ENCODE measurements around the gene SIPA1L3.
"Not testable (repeated sequence)": the region's sequence is repeated elsewhere in the genome, so short reads cannot be mapped to it uniquely, and the experiment has no call there.

SIPA1L3 gene

GRCh38 chr19:37906869-37907734 is at the start of gene SIPA1L3:
Gene SIPA1L3, plus strand, starts transcription at chr19:37907208. Its CDS starts 174,358 bp downstream, at chr19:38081566.
- H2AFZ ChIP-seq (ENCODE audit: low read length), result no peak within 1 kb of the TSS
- H3K9me3 ChIP-seq (ENCODE audit: low read length), result no peaks in the 10 kb centered on the region
- TF ChIP-seq EZH2 (IDR thresholded peaks at IDR 0.05; ENCODE audit: borderline replicate concordance, low read length) (no peak), CTCF (IDR thresholded peaks at IDR 0.05; ENCODE audit: low read length) (no peak)
- H3K9ac ChIP-seq (ENCODE audit: low read length), result peak within 1 kb of the TSS; percentile 92
- H4K20me1 ChIP-seq (ENCODE audit: insufficient read depth, low read length), result no peaks in the 10 kb centered on the region
- 0 out of 2 replicates have a peak, but pooled peaks cover 7% of the 10 kb centered on the region for H3F3A ChIP-seq (ENCODE audit: insufficient read depth, low read length)
- H3K27ac ChIP-seq (ENCODE audit: low read depth, low read length, poor library complexity, severe bottlenecking), result peak within 1 kb of the TSS; percentile 95
- H3K36me3 ChIP-seq (ENCODE audit: insufficient read depth, low read length), result no peaks in the 10 kb centered on the region
- no peaks in the 10 kb centered on the region for H3K27me3 ChIP-seq (ENCODE audit: insufficient read depth, low read length)
- H3K4me3 ChIP-seq (ENCODE audit: low read depth, low read length, poor library complexity, severe bottlenecking), result peak within 1 kb of the TSS; percentile 98
- peaks cover 31% of the 10 kb centered on the region for H3K79me2 ChIP-seq (ENCODE audit: insufficient read depth, low read length)
- H3K9me2 ChIP-seq (ENCODE audit: low read depth, low read length), result no peaks in the 10 kb centered on the region
- peak within 1 kb of the TSS; percentile 94 for H3K4me2 ChIP-seq (ENCODE audit: low read length)
- peaks cover 74% of the 10 kb centered on the region for H3K4me1 ChIP-seq (ENCODE audit: insufficient read depth, low read length, severe bottlenecking)

- H3F3A ChIP-seq (ENCODE audit: insufficient read depth, low read length), result no peaks in the 10 kb centered on the region
- H3K9me3 ChIP-seq (ENCODE audit: low read length), result no peaks in the 10 kb centered on the region
- H3K36me3 ChIP-seq (ENCODE audit: insufficient read depth, low read length), result no peaks in the 10 kb centered on the region
- TF ChIP-seq CTCF (IDR thresholded peaks at IDR 0.05; ENCODE audit: low read length) (no peak), EZH2 (IDR thresholded peaks at IDR 0.05; ENCODE audit: borderline replicate concordance, low read length) (no peak)
- H3K27ac ChIP-seq (ENCODE audit: low read depth, low read length, poor library complexity, severe bottlenecking), result no peak overlapping the region
- no peaks in the 10 kb centered on the region for H3K9me2 ChIP-seq (ENCODE audit: low read depth, low read length)
- H3K79me2 ChIP-seq (ENCODE audit: insufficient read depth, low read length), result no peaks in the 10 kb centered on the region
- H3K9ac ChIP-seq (ENCODE audit: low read length), result no peak overlapping the region
- no peak overlapping the region for H3K4me3 ChIP-seq (ENCODE audit: low read depth, low read length, poor library complexity, severe bottlenecking)
- H3K4me1 ChIP-seq (ENCODE audit: insufficient read depth, low read length, severe bottlenecking), result no peaks in the 10 kb centered on the region
- no peaks in the 10 kb centered on the region for H3K27me3 ChIP-seq (ENCODE audit: insufficient read depth, low read length)
- no peak overlapping the region for H3K4me2 ChIP-seq (ENCODE audit: low read length)
- H4K20me1 ChIP-seq (ENCODE audit: insufficient read depth, low read length), result no peaks in the 10 kb centered on the region
- H2AFZ ChIP-seq (ENCODE audit: low read length), result no peak overlapping the region
Measured at GRCh38 chr19:37864501-37864900, 42.5 kb upstream of the SIPA1L3 start.

- H4K20me1 ChIP-seq (ENCODE audit: insufficient read depth, low read length); H3K4me3 ChIP-seq (ENCODE audit: low read depth, low read length, poor library complexity, severe bottlenecking); H3K9ac ChIP-seq (ENCODE audit: low read length); H3F3A ChIP-seq (ENCODE audit: insufficient read depth, low read length); H3K27ac ChIP-seq (ENCODE audit: low read depth, low read length, poor library complexity, severe bottlenecking); H2AFZ ChIP-seq (ENCODE audit: low read length); H3K27me3 ChIP-seq (ENCODE audit: insufficient read depth, low read length); H3K79me2 ChIP-seq (ENCODE audit: insufficient read depth, low read length); H3K9me2 ChIP-seq (ENCODE audit: low read depth, low read length); H3K36me3 ChIP-seq (ENCODE audit: insufficient read depth, low read length); H3K4me1 ChIP-seq (ENCODE audit: insufficient read depth, low read length, severe bottlenecking); H3K4me2 ChIP-seq (ENCODE audit: low read length); H3K9me3 ChIP-seq (ENCODE audit: low read length): not testable (repeated sequence)
Measured at GRCh38 chr19:37865930-37866329, 41.1 kb upstream of the SIPA1L3 start.

GRCh38 chr19:37867831-37868230 is 39.2 kb upstream of the SIPA1L3 start:
- H3K9me3 ChIP-seq (ENCODE audit: low read length), result 0 out of 2 replicates have a peak, but pooled peaks cover 2% of the 10 kb centered on the region
- no peaks in the 10 kb centered on the region for H3K9me2 ChIP-seq (ENCODE audit: low read depth, low read length)
- H3K79me2 ChIP-seq (ENCODE audit: insufficient read depth, low read length), result no peaks in the 10 kb centered on the region
- no peak for TF ChIP-seq CTCF (IDR thresholded peaks at IDR 0.05; ENCODE audit: low read length)
- no peak for TF ChIP-seq EZH2 (IDR thresholded peaks at IDR 0.05; ENCODE audit: borderline replicate concordance, low read length)
- H3K4me1 ChIP-seq (ENCODE audit: insufficient read depth, low read length, severe bottlenecking), result no peaks in the 10 kb centered on the region
- no peak overlapping the region for H2AFZ ChIP-seq (ENCODE audit: low read length)
- no peaks in the 10 kb centered on the region for H3K36me3 ChIP-seq (ENCODE audit: insufficient read depth, low read length)
- no peak overlapping the region for H3K9ac ChIP-seq (ENCODE audit: low read length)
- H3K27me3 ChIP-seq (ENCODE audit: insufficient read depth, low read length), result no peaks in the 10 kb centered on the region
- no peak overlapping the region for H3K27ac ChIP-seq (ENCODE audit: low read depth, low read length, poor library complexity, severe bottlenecking)
- no peaks in the 10 kb centered on the region for H4K20me1 ChIP-seq (ENCODE audit: insufficient read depth, low read length)
- H3F3A ChIP-seq (ENCODE audit: insufficient read depth, low read length), result no peaks in the 10 kb centered on the region
- no peak overlapping the region for H3K4me2 ChIP-seq (ENCODE audit: low read length)
- no peak overlapping the region for H3K4me3 ChIP-seq (ENCODE audit: low read depth, low read length, poor library complexity, severe bottlenecking)

All from OCI-LY1 (cell line).